Measurements from ENCODE around the gene LIPM. TPM values are rescaled to one million over a fixed set of nuclear protein-coding genes. Genes with fewer than 3 reads are reported as not detected.

Gene LIPM
- total RNA-seq, 4 donors from 2014 or later, result not detected

DNA sequence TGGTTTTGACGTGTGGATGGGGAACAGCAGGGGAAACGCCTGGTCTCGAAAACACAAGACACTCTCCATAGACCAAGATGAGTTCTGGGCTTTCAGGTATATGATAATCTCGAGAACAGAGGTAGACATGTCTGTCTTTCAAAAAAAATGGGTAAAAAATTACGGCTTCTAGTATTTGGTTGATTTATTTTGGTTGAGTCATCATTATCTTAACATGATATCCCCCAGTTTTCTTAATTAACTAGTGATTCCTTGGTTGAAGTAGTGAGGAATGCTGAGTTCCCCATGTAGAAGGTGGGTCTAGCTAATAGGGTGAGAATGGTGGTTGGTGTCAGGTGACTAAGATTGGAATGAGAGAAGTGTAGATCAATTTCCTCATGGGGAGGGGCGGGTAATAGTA, 10.7 kb downstream of the LIPM start:
- 85% methylated on average over 6 of the region's 6 CpGs for WGBS
- no peaks in the 10 kb centered on the region for H3K9me3 ChIP-seq
- DNase-seq (ENCODE audit: extremely low spot score), result no peak
- no peaks in the 10 kb centered on the region for H3K4me1 ChIP-seq
- H3K4me3 ChIP-seq, result no peak overlapping the region
- TF ChIP-seq, protein P1, sequence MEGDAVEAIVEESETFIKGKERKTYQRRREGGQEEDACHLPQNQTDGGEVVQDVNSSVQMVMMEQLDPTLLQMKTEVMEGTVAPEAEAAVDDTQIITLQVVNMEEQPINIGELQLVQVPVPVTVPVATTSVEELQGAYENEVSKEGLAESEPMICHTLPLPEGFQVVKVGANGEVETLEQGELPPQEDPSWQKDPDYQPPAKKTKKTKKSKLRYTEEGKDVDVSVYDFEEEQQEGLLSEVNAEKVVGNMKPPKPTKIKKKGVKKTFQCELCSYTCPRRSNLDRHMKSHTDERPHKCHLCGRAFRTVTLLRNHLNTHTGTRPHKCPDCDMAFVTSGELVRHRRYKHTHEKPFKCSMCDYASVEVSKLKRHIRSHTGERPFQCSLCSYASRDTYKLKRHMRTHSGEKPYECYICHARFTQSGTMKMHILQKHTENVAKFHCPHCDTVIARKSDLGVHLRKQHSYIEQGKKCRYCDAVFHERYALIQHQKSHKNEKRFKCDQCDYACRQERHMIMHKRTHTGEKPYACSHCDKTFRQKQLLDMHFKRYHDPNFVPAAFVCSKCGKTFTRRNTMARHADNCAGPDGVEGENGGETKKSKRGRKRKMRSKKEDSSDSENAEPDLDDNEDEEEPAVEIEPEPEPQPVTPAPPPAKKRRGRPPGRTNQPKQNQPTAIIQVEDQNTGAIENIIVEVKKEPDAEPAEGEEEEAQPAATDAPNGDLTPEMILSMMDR (IDR thresholded peaks at IDR 0.05), result no peak
- no peak for TF ChIP-seq EP300 (IDR thresholded peaks at IDR 0.05)
- intact Hi-C loops (cut with DNase I), result no loop called here
- no peaks in the 10 kb centered on the region for H3K36me3 ChIP-seq
- H3K27me3 ChIP-seq, result peaks cover 0 to 4% (median 0%) of the 10 kb centered on the region in 4 donors
- no peak overlapping the region for H3K27ac ChIP-seq (replicated peaks in 1 of 4)

DNA sequence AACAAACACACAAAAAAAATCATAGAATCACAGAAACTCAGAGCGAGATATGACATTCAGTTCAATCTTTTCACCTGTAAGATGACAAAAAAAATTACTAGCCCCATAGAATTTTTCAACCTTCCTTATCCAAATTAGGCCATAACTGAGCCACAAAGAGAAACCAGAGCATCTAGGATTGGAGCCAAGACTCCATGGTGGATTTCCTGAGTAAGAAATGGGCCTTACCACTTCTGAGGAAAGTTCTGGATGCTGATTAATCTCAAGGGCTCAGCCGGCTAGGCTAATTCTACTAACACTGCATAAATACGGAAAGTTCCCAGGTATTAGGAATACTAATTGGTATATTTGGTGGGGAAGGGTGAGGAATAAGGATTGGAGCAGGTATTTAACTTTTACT, 16.8 kb downstream of the LIPM start:
- WGBS, result 75% methylated on average over 3 of the region's 3 CpGs
- Histone ChIP-seq H3K9me3 (no peaks in the 10 kb centered on the region), H3K4me3 (no peak overlapping the region), H3K4me1 (peaks cover 0 to 9% (median 6%) of the 10 kb centered on the region in 4 donors), H3K27me3 (no peaks in the 10 kb centered on the region), H3K36me3 (no peaks in the 10 kb centered on the region), H3K27ac (replicated peaks in 1 of 4) (no peak overlapping the region)
- DNase-seq (ENCODE audit: extremely low spot score), result no peak
- intact Hi-C loops (cut with DNase I), result no loop called here
- no peak for TF ChIP-seq POLR2AphosphoS5 (IDR thresholded peaks at IDR 0.05)
- TF ChIP-seq, protein P1 (IDR thresholded peaks at IDR 0.05), result no peak

DNA sequence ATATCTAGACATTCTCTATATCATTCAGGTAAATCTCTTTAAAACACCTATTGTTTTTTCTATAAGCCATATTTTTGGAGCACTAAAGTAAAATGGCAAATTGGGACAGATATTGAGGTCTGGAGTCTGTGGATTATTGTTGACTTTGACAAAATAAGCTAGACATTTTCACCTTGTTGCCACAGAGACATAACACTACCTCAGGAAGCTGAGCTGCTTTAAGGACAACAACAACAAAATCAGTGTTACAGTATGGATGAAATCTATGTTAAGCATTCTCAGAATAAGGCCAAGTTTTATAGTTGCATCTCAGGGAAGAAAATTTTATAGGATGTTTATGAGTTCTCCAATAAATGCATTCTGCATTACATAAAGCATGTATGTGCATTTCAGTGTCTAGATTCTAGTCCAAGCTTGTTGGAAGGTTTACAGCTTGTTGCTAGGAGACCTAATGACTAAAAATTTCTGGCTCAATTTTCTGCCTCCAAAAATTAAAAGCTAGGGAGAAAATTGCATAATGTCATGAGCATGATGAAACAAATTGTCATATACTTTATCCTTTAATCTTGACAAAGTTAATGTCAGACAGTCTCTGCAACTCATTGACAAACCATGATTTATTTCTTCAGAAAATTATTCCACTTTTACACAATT, 18.3 kb downstream of the LIPM start:
- peaks cover 0 to 9% (median 6%) of the 10 kb centered on the region in 4 donors for H3K4me1 ChIP-seq
- no peaks in the 10 kb centered on the region for H3K27me3 ChIP-seq
- TF ChIP-seq, protein P1 (IDR thresholded peaks at IDR 0.05), result no peak
- TF ChIP-seq POLR2A (IDR thresholded peaks at IDR 0.05; ENCODE audit: low read depth), result no peak
- no peak for TF ChIP-seq EP300 (IDR thresholded peaks at IDR 0.05)
- no peak for TF ChIP-seq POLR2AphosphoS5 (IDR thresholded peaks at IDR 0.05)
- H3K36me3 ChIP-seq, result no peaks in the 10 kb centered on the region
- intact Hi-C loops (cut with DNase I), result no loop called here
- H3K4me3 ChIP-seq, result no peak overlapping the region
- DNase-seq (ENCODE audit: extremely low spot score), result no peak
- no peak overlapping the region for H3K27ac ChIP-seq (replicated peaks in 1 of 4)
- no peaks in the 10 kb centered on the region for H3K9me3 ChIP-seq

DNA sequence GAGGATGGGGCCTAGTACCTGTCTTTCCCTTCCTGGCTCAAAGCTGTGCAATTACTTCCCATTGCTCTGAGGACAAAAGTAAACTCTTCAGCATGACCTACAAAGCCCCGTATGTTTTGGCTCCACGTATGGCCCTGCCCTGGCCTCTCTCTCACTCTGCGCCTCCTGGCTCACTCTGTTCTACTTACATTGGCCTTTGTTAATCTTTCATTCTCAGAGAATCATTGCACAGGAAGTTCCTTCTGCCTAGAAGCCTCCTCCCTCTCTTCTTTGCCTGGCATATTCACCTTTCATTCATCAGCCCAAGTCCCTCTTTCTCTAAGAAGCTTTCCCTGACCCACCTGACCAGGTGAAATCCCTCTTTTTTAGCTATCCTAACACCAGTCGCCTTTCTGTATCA, 23.9 kb downstream of the LIPM start:
- TF ChIP-seq POLR2A (IDR thresholded peaks at IDR 0.05; ENCODE audit: low read depth) (no peak), EP300 (IDR thresholded peaks at IDR 0.05) (no peak), POLR2AphosphoS5 (IDR thresholded peaks at IDR 0.05) (no peak)
- TF ChIP-seq, protein P1 (IDR thresholded peaks at IDR 0.05), result no peak
- 76% methylated on average over 4 of the region's 4 CpGs for WGBS
- intact Hi-C loops (cut with DNase I), result no loop called here
- H3K4me1 ChIP-seq, result peaks cover 0 to 1% (median under 1%) of the 10 kb centered on the region in 4 donors
- H3K36me3 ChIP-seq, result no peaks in the 10 kb centered on the region
- H3K27me3 ChIP-seq, result no peaks in the 10 kb centered on the region
- no peak for DNase-seq (ENCODE audit: extremely low spot score)
- no peak overlapping the region for H3K27ac ChIP-seq (replicated peaks in 1 of 4)
- no peak overlapping the region for H3K4me3 ChIP-seq
- no peaks in the 10 kb centered on the region for H3K9me3 ChIP-seq

DNA sequence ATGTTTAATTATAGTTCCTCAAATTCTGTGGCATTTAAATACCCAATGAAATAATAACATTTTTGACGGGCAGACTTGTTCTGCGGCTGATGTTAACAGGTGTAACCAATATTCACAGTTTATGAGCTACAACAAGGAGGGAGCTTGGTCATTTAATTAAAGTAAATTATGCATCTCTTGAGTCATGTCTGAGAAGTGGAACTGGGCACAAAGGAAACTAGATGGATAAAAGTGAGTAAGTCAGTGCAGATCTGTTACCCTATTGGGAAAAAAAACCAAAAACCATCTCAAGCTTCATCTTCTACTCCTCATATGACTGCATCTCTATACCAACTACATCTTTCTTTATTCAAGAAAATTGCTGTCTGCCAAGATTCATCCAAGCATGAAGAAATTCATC, 25.1 kb downstream of the LIPM start:
- no peak overlapping the region for H3K27ac ChIP-seq (replicated peaks in 1 of 4)
- intact Hi-C loops (cut with DNase I), result no loop called here
- no peak overlapping the region for H3K4me3 ChIP-seq
- H3K27me3 ChIP-seq, result no peaks in the 10 kb centered on the region
- H3K36me3 ChIP-seq, result no peaks in the 10 kb centered on the region
- DNase-seq (ENCODE audit: extremely low spot score), result peak; percentile 0
- H3K9me3 ChIP-seq, result no peaks in the 10 kb centered on the region
- no peaks in the 10 kb centered on the region for H3K4me1 ChIP-seq
- TF ChIP-seq, protein P1 (IDR thresholded peaks at IDR 0.05), result no peak
- no peak for TF ChIP-seq POLR2AphosphoS5 (IDR thresholded peaks at IDR 0.05)
- no peak for TF ChIP-seq POLR2A (IDR thresholded peaks at IDR 0.05; ENCODE audit: low read depth)
- no peak for TF ChIP-seq EP300 (IDR thresholded peaks at IDR 0.05)
- 96% methylated on average over 2 of the region's 2 CpGs for WGBS
